G401.6 (cell line): Measurements from ENCODE around the gene OLFM2.
"Not testable (repeated sequence)": the region's sequence is repeated elsewhere in the genome, so short reads cannot be mapped to it uniquely, and the experiment has no call there.

Experiments
- FAIRE-seq: peaks from 2 replicates; lab custom pipeline; 2012; peaks lifted over from hg19 to GRCh38; lab: Jason Lieb, UNC

Gene OLFM2

DNA sequence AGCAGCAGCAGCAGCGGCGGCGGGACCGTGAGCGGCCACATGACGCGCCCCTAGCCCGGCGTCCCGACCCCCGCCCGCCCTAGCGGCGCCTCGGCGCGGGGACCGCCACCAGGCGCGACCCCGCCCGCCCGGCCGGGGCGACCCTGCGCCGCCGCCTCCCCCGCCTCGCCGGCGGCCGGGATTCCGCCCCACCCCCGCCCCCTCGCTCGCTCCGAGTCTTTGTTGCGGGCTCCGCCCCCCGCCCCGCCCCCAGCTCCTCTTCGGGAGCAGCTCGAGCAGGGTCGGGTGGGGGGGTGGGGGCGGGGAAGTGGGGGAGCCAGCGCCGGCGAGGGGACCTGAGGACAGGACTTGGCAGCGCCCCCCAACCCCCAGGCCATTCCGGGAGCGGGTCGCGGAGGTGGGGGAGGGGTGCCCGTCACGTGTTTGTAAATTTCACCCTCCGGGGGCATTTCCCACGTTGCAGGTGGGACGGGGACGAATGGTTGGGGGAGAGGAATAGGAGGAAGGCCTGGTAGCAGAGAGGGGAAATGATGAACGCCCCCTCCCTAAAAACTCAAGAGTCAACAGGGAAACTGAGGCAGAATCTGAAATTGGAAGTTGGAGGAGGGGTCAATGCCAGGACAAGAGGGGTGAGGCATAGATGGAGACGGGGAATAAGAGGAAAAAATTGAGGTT, at the start of gene OLFM2:
Gene OLFM2 (minus strand): TSS at position 190 of the 675 bp plus-strand sequence. CDS start 149 bp downstream, at position 41.
- FAIRE-seq = no peak

GRCh38 chr19:9981406-9982260, 45.3 kb upstream of the OLFM2 start:
- FAIRE-seq = no peak

- no peak for FAIRE-seq
These were observed 35.8 kb upstream of the OLFM2 start for GRCh38 chr19:9972103-9972502.

DNA sequence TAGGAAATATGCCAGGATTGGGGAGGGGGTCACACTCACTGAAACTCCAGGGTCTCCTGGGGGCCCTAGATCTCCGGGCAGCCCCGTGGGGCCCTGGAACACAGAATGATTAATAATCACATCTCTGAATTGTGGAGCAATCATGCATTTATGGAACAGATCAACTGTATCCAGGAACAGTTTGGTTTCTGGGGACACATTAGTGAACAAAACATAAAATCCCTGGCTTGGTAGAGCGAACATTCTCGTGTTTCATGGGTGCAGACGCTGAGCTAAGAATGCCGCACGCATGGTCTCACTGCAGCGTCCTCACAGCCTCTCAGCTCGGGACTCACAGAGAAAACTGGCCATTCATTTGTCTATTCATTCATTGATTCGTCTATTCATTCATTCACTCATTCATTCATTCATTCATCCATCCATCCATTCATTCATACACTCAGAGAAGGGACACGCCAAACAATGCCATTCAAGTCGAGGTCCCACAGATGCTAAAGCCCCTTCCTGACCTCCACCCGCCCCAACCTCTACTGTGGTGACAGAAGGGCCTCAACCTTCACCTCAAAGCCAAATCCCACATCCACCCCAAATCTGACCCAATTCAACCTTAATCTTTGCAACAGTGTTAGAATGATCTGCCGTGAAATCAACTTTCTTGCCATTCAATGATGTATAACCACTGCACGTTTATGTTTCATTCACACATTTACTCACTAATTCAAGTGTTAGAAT, 35.0 kb upstream of the OLFM2 start:
- no peak for FAIRE-seq

DNA sequence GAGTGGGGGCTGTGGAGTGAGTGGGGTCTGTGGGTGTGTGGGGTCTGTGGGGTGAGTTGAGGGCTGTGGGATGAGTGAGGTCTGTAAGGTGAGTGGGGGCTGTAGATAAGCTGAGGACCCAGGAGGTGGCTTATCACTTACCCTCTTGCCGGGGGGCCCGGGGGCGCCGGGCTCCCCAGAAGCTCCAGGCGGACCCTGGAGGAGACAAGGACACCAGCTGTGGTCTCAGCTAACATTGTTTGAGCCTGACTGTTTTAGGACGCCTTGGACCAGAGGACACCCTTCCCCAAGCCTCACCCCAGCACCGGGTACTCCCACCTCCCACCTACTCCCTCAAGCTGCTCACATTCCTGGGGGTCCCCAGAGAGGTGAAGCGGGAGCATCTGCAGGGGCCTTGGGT, 34.2 kb upstream of the OLFM2 start:
- FAIRE-seq = no peak

DNA sequence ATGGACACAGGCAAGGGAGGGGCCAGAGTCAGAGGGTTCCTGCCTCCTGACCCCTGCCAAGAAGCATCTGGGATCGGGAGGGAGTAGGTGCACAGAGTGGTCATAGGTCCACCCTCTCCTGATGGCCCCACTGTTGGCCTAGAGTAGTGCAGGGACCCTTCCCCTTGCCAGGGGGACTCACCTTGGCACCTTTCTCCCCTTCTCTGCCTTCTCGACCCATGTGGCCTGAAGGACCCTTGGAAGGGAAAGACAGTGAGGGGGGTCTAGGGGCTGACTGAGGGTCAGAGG, 33.3 kb upstream of the OLFM2 start:
- no peak for FAIRE-seq

- no peak for FAIRE-seq
These were observed 32.7 kb upstream of the OLFM2 start for GRCh38 chr19:9968820-9969687.

DNA sequence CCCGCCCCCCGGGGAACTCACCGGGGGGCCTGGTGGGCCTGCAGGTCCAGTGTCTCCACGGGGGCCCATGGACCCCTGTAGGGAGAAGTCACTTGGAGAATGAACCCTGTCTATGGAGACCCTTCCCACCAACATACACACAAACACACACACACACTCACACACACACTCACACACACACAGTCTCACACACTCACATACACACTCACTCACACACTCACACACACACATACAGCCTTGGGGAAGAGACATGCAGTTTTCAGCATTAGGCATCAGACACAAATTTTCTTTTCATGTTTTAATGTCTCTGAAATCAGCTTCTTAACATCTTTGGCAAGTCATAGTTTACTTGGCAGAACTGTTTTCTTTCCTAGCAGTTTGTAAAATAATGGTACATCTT, 31.0 kb upstream of the OLFM2 start:
- FAIRE-seq = no peak

GRCh38 chr19:9966448-9966847, 30.1 kb upstream of the OLFM2 start:
- FAIRE-seq = no peak

GRCh38 chr19:9966024-9966423, 29.7 kb upstream of the OLFM2 start:
- no peak for FAIRE-seq

GRCh38 chr19:9962623-9963290, 26.4 kb upstream of the OLFM2 start:
- no peak for FAIRE-seq

GRCh38 chr19:9961103-9961502, 24.8 kb upstream of the OLFM2 start:
- FAIRE-seq = no peak

GRCh38 chr19:9958379-9958821, 22.1 kb upstream of the OLFM2 start:
- FAIRE-seq = no peak

DNA sequence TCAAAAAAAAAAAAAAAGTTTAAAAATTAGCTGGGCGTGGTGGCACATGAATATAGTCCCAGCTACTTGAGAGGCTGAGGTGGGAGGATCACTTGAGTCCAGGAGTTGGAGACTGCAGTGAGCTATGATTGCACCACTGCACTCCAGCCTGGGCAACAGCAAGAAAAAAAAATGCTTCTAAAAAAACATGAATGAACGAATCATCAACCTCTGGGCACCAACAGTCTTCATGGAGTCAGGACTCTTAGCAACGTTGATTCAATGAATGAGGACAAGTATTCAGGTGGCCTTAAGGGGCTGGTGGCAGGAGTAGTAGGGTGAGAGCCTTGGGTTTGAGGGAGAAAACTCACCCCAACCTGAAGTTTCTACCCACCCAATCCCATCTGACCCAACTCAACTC, 20.6 kb upstream of the OLFM2 start:
- FAIRE-seq = no peak

GRCh38 chr19:9953802-9954542, 17.7 kb upstream of the OLFM2 start:
- FAIRE-seq = no peak

GRCh38 chr19:9952276-9952675, 16.0 kb upstream of the OLFM2 start:
- FAIRE-seq = no peak

DNA sequence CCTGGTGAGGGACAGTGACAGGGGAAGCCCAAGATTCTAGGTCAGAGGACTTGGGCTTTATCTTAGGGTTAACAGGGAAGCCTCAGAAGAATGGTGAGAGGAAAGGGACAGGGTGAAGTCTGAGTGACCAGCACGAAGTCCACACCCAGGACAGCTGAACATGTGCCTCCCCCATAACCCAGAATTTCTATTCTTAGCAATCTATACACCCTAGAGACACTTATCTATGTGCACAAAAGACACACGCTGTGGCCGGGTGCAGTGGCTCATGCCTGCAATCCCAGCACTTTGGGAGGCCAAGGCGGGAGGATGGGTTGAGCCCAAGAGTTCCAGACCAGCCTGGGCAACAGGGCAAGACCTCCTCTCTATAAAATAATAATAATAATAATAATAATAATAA, 11.1 kb upstream of the OLFM2 start:
- no peak for FAIRE-seq

GRCh38 chr19:9946528-9947125, 10.3 kb upstream of the OLFM2 start:
- FAIRE-seq = not testable (repeated sequence)

DNA sequence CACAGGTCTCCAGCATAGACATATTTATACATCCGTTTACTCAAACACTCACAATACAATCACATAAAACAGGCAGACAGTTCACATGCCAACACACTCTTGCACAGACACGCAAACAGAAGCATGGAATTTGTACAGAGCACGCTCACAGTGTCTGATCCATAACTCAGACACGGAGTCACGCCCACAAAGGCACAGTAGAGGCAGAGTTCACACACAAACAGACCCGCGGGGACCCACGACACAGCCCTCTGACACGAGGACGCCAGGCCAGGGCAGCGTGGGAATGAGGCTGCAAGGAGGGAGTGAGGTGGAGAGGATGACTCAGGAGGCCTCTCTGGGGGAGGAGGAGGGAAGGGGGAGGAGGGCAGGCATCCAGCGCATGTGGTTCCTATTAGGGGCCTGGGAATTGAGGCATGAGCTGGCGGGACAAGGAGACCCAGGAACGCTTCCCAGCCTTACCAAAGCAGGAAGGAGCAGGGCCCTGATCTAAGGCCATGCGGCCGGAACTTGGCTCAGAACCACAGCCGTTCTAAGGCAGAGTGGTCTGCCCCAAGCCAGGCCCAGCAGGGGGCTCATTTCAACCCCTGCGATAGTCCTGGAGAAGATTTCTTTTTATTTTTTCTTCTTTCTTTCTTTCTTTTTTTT, 9.1 kb upstream of the OLFM2 start:
- no peak for FAIRE-seq

DNA sequence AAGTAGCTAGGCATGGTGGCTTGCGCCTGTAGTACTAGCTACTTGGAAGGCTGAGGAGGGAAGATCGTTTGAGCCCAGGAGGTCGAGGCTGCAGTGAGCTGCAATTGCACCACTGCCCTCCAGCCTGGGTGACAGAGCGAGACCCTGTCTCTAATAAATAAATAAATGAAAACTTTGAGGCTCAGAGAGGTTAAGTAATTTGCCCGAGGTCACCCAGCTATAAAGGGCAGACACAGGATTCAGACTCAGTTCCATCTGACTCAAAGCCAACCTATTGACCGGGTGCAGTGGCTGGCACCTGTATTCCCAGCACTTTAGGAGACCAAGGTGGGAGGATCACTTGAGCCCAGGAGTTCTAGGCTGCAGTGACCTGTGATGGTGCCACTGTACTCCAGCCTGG, 7.4 kb upstream of the OLFM2 start:
- no peak for FAIRE-seq
